Activated T-cell treated with anti-CD3 and anti-CD28 coated beads, Interleukin-2, amount 50 U/mL, for 24 hours (primary cell): ENCODE results near the gene GFPT1.

Experiments
- DNase-seq: peaks from one replicate; pipeline ENCODE4 v3.0.0-alpha.2; 2020
- H3K27ac Mint-ChIP-seq: 2 replicates; pipeline ENCODE4 v1.8.0; 2020; ENCODE audit warnings: mild to moderate bottlenecking, mixed read lengths
- H3K27me3 Mint-ChIP-seq: 2 replicates; pipeline ENCODE4 v1.8.0; 2020; ENCODE audit warnings: mixed read lengths
- H3K36me3 Mint-ChIP-seq: 2 replicates; pipeline ENCODE4 v1.8.0; 2020; ENCODE audit warnings: low read depth, mixed read lengths
- H3K4me1 Mint-ChIP-seq: 2 replicates; pipeline ENCODE4 v1.8.0; 2020; ENCODE audit warnings: low read depth, mixed read lengths
- H3K4me3 Mint-ChIP-seq: 2 replicates; pipeline ENCODE4 v1.8.0; 2020; ENCODE audit warnings: mild to moderate bottlenecking, moderate library complexity, mixed read lengths
- H3K9me3 Mint-ChIP-seq: 2 replicates; pipeline ENCODE4 v1.8.0; 2020; ENCODE audit warnings: mixed read lengths

GFPT1 gene

GRCh38 chr2:69278366-69278765 is 108.7 kb downstream of the GFPT1 start:
- Mint-ChIP-seq H3K27me3 (peaks cover 33% of the 10 kb centered on the region), H3K4me1 (no peaks in the 10 kb centered on the region), H3K4me3 (no peak overlapping the region), H3K27ac (no peak overlapping the region), H3K36me3 (no peaks in the 10 kb centered on the region), H3K9me3 (no peaks in the 10 kb centered on the region)
- no peak for DNase-seq

GRCh38 chr2:69275490-69275889 is 111.5 kb downstream of the GFPT1 start:
- H3K27ac Mint-ChIP-seq = no peak overlapping the region
- H3K4me1 Mint-ChIP-seq = no peaks in the 10 kb centered on the region
- peaks cover 37% of the 10 kb centered on the region for H3K27me3 Mint-ChIP-seq
- no peak for DNase-seq
- no peak overlapping the region for H3K4me3 Mint-ChIP-seq
- H3K9me3 Mint-ChIP-seq = no peaks in the 10 kb centered on the region
- no peaks in the 10 kb centered on the region for H3K36me3 Mint-ChIP-seq

- Mint-ChIP-seq H3K27ac (no peak overlapping the region), H3K4me1 (no peaks in the 10 kb centered on the region), H3K36me3 (no peaks in the 10 kb centered on the region), H3K9me3 (no peaks in the 10 kb centered on the region), H3K4me3 (no peak overlapping the region), H3K27me3 (peaks cover 40% of the 10 kb centered on the region)
- DNase-seq = no peak
Measured at GRCh38 chr2:69272803-69273471, 114.1 kb downstream of the GFPT1 start.

GRCh38 chr2:69271831-69272257 is 115.2 kb downstream of the GFPT1 start:
- Mint-ChIP-seq H3K27ac (no peak overlapping the region), H3K4me3 (no peak overlapping the region), H3K36me3 (no peaks in the 10 kb centered on the region), H3K9me3 (no peaks in the 10 kb centered on the region), H3K4me1 (no peaks in the 10 kb centered on the region), H3K27me3 (peaks cover 43% of the 10 kb centered on the region)
- DNase-seq = no peak
